ENCODE measurements around the gene ZNF77.

The ZNF77 gene

GRCh38 chr19:2984215-2984528 is 39.4 kb upstream of the ZNF77 start:
- Histone ChIP-seq H3K14ac (ENCODE audit: low read length in 2 of 2) (no peak overlapping the region), H4K8ac (ENCODE audit: low read length) (peak overlapping the region; percentile 24), H2AFZ (ENCODE audit: low read depth, low read length) (peak overlapping the region; percentile 1), H2BK15ac (ENCODE audit: low read depth, poor library complexity, severe bottlenecking) (no peak overlapping the region), H3K23ac (ENCODE audit: low read length in 2 of 2) (no peak overlapping the region), H3K27ac (ENCODE audit: low read length, poor library complexity, severe bottlenecking) (peak overlapping the region; percentile 17), H3K4ac (ENCODE audit: low read depth in 1 of 2, low read length in 2 of 2) (peak overlapping the region in 1 of 2 experiments; percentile 35), H3K36me3 (ENCODE audit: control insufficient read depth in 1 of 2, insufficient read depth in 2 of 2, low read depth in 1 of 2, low read length in 2 of 2) (no peaks in the 10 kb centered on the region), H3K4me2 (ENCODE audit: low read length, poor library complexity, severe bottlenecking) (peak overlapping the region; percentile 69), H3K9ac (ENCODE audit: low read length) (peak overlapping the region; percentile 65), H3K4me3 (ENCODE audit: insufficient read depth in 1 of 2, low read depth in 1 of 2, low read length in 2 of 2) (peak overlapping the region in 1 of 2 experiments; percentile 71), H2AK5ac (ENCODE audit: low read length, severe bottlenecking) (no peak overlapping the region), H2BK12ac (ENCODE audit: low read length in 2 of 2) (no peak overlapping the region), H3K18ac (ENCODE audit: low read depth in 1 of 2, low read length in 2 of 2) (peak overlapping the region; percentile 34 to 85), H3K9me3 (ENCODE audit: control insufficient read depth, low read length) (no peaks in the 10 kb centered on the region), H4K91ac (ENCODE audit: low read length) (no peak overlapping the region), H3K79me1 (replicated peaks; ENCODE audit: low read length, poor library complexity, severe bottlenecking) (no peaks in the 10 kb centered on the region), H3K27me3 (ENCODE audit: control insufficient read depth in 1 of 2, insufficient read depth in 1 of 2, low read length in 2 of 2) (peaks cover 22 to 23% of the 10 kb centered on the region in 2 experiments), H3K4me1 (ENCODE audit: control insufficient read depth, insufficient read depth, low read depth, low read length) (peaks cover 37% of the 10 kb centered on the region), H2BK5ac (ENCODE audit: low read depth, low read length, poor library complexity, severe bottlenecking) (no peak overlapping the region), H2BK120ac (ENCODE audit: low read depth, low read length) (no peak overlapping the region)
- DNase-seq = no peak
- 0% methylated on average over 6 of the region's 14 CpGs for WGBS

GRCh38 chr19:2983351-2984214 is 38.8 kb upstream of the ZNF77 start:
- WGBS = 17% methylated on average over 22 of the region's 24 CpGs
- Histone ChIP-seq H3K79me1 (replicated peaks; ENCODE audit: low read length, poor library complexity, severe bottlenecking) (no peaks in the 10 kb centered on the region), H2AK5ac (ENCODE audit: low read length, severe bottlenecking) (no peak overlapping the region), H4K8ac (ENCODE audit: low read length) (peak overlapping the region; percentile 24), H4K91ac (ENCODE audit: low read length) (peak overlapping the region; percentile 65), H3K9me3 (ENCODE audit: control insufficient read depth, low read length) (no peaks in the 10 kb centered on the region), H2BK12ac (ENCODE audit: low read length in 2 of 2) (peak overlapping the region; percentile 79 to 84), H3K4me3 (ENCODE audit: insufficient read depth in 1 of 2, low read depth in 1 of 2, low read length in 2 of 2) (peak overlapping the region in 1 of 2 experiments; percentile 71), H3K4me1 (ENCODE audit: control insufficient read depth, insufficient read depth, low read depth, low read length) (peaks cover 37% of the 10 kb centered on the region), H2BK15ac (ENCODE audit: low read depth, poor library complexity, severe bottlenecking) (peak overlapping the region; percentile 84), H3K4me2 (ENCODE audit: low read length, poor library complexity, severe bottlenecking) (peak overlapping the region; percentile 69), H3K23ac (ENCODE audit: low read length in 2 of 2) (no peak overlapping the region), H3K27me3 (ENCODE audit: control insufficient read depth in 1 of 2, insufficient read depth in 1 of 2, low read length in 2 of 2) (peaks cover 16 to 17% of the 10 kb centered on the region in 2 experiments), H3K4ac (ENCODE audit: low read depth in 1 of 2, low read length in 2 of 2) (peak overlapping the region; percentile 35 to 43), H2BK5ac (ENCODE audit: low read depth, low read length, poor library complexity, severe bottlenecking) (no peak overlapping the region), H3K14ac (ENCODE audit: low read length in 2 of 2) (peak overlapping the region in 1 of 2 experiments; percentile 8), H3K27ac (ENCODE audit: low read length, poor library complexity, severe bottlenecking) (peak overlapping the region; percentile 22), H3K36me3 (ENCODE audit: control insufficient read depth in 1 of 2, insufficient read depth in 2 of 2, low read depth in 1 of 2, low read length in 2 of 2) (no peaks in the 10 kb centered on the region), H3K9ac (ENCODE audit: low read length) (peak overlapping the region; percentile 65), H3K18ac (ENCODE audit: low read depth in 1 of 2, low read length in 2 of 2) (peak overlapping the region; percentile 34 to 85), H2AFZ (ENCODE audit: low read depth, low read length) (peak overlapping the region; percentile 1), H2BK120ac (ENCODE audit: low read depth, low read length) (no peak overlapping the region)
- peak; percentile 60 for DNase-seq

GRCh38 chr19:2982983-2983350 is 38.2 kb upstream of the ZNF77 start:
- Histone ChIP-seq H3K9ac (ENCODE audit: low read length) (peak overlapping the region; percentile 48), H4K8ac (ENCODE audit: low read length) (peak overlapping the region; percentile 24), H3K14ac (ENCODE audit: low read length in 2 of 2) (peak overlapping the region in 1 of 2 experiments; percentile 8), H3K4me3 (ENCODE audit: insufficient read depth in 1 of 2, low read depth in 1 of 2, low read length in 2 of 2) (no peak overlapping the region), H3K18ac (ENCODE audit: low read depth in 1 of 2, low read length in 2 of 2) (peak overlapping the region in 1 of 2 experiments; percentile 85), H3K4me2 (ENCODE audit: low read length, poor library complexity, severe bottlenecking) (no peak overlapping the region), H3K27me3 (ENCODE audit: control insufficient read depth in 1 of 2, insufficient read depth in 1 of 2, low read length in 2 of 2) (peaks cover 15% of the 10 kb centered on the region in 2 experiments), H2BK5ac (ENCODE audit: low read depth, low read length, poor library complexity, severe bottlenecking) (no peak overlapping the region), H3K36me3 (ENCODE audit: control insufficient read depth in 1 of 2, insufficient read depth in 2 of 2, low read depth in 1 of 2, low read length in 2 of 2) (no peaks in the 10 kb centered on the region), H3K27ac (ENCODE audit: low read length, poor library complexity, severe bottlenecking) (peak overlapping the region; percentile 22), H2BK120ac (ENCODE audit: low read depth, low read length) (no peak overlapping the region), H2BK15ac (ENCODE audit: low read depth, poor library complexity, severe bottlenecking) (peak overlapping the region; percentile 29), H2AK5ac (ENCODE audit: low read length, severe bottlenecking) (no peak overlapping the region), H3K4ac (ENCODE audit: low read depth in 1 of 2, low read length in 2 of 2) (peak overlapping the region in 1 of 2 experiments; percentile 43), H3K23ac (ENCODE audit: low read length in 2 of 2) (no peak overlapping the region), H3K79me1 (replicated peaks; ENCODE audit: low read length, poor library complexity, severe bottlenecking) (no peaks in the 10 kb centered on the region), H2AFZ (ENCODE audit: low read depth, low read length) (no peak overlapping the region), H2BK12ac (ENCODE audit: low read length in 2 of 2) (peak overlapping the region; percentile 79 to 84), H3K9me3 (ENCODE audit: control insufficient read depth, low read length) (no peaks in the 10 kb centered on the region), H4K91ac (ENCODE audit: low read length) (peak overlapping the region; percentile 65), H3K4me1 (ENCODE audit: control insufficient read depth, insufficient read depth, low read depth, low read length) (peaks cover 42% of the 10 kb centered on the region)
- DNase-seq = peak; percentile 54
- WGBS = 36% methylated on average over 8 of the region's 10 CpGs

GRCh38 chr19:2982561-2982960 is 37.8 kb upstream of the ZNF77 start:
- Histone ChIP-seq H3K9ac (ENCODE audit: low read length) (no peak overlapping the region), H3K4me2 (ENCODE audit: low read length, poor library complexity, severe bottlenecking) (no peak overlapping the region), H3K4me3 (ENCODE audit: insufficient read depth in 1 of 2, low read depth in 1 of 2, low read length in 2 of 2) (no peak overlapping the region), H2AK5ac (ENCODE audit: low read length, severe bottlenecking) (no peak overlapping the region), H2BK15ac (ENCODE audit: low read depth, poor library complexity, severe bottlenecking) (peak overlapping the region; percentile 44), H3K18ac (ENCODE audit: low read depth in 1 of 2, low read length in 2 of 2) (peak overlapping the region in 1 of 2 experiments; percentile 53), H2BK5ac (ENCODE audit: low read depth, low read length, poor library complexity, severe bottlenecking) (no peak overlapping the region), H3K27ac (ENCODE audit: low read length, poor library complexity, severe bottlenecking) (no peak overlapping the region), H3K14ac (ENCODE audit: low read length in 2 of 2) (no peak overlapping the region), H4K91ac (ENCODE audit: low read length) (peak overlapping the region; percentile 14), H2BK12ac (ENCODE audit: low read length in 2 of 2) (peak overlapping the region; percentile 27 to 38), H3K23ac (ENCODE audit: low read length in 2 of 2) (no peak overlapping the region), H3K4ac (ENCODE audit: low read depth in 1 of 2, low read length in 2 of 2) (no peak overlapping the region), H3K4me1 (ENCODE audit: control insufficient read depth, insufficient read depth, low read depth, low read length) (peaks cover 43% of the 10 kb centered on the region), H3K36me3 (ENCODE audit: control insufficient read depth in 1 of 2, insufficient read depth in 2 of 2, low read depth in 1 of 2, low read length in 2 of 2) (no peaks in the 10 kb centered on the region), H3K79me1 (replicated peaks; ENCODE audit: low read length, poor library complexity, severe bottlenecking) (no peaks in the 10 kb centered on the region), H3K9me3 (ENCODE audit: control insufficient read depth, low read length) (no peaks in the 10 kb centered on the region), H4K8ac (ENCODE audit: low read length) (peak overlapping the region; percentile 24), H2BK120ac (ENCODE audit: low read depth, low read length) (no peak overlapping the region), H2AFZ (ENCODE audit: low read depth, low read length) (no peak overlapping the region), H3K27me3 (ENCODE audit: control insufficient read depth in 1 of 2, insufficient read depth in 1 of 2, low read length in 2 of 2) (peaks cover 11% of the 10 kb centered on the region in 2 experiments)
- 59% methylated on average over 8 of the region's 8 CpGs for WGBS
- no peak for DNase-seq

Data from mesenchymal stem cell (in vitro differentiated cells and primary cell).